RKO (cell line): ENCODE results near the gene S100A11.

Source experiments
- DNase-seq: peaks from one replicate; pipeline ENCODE4 v3.0.0-alpha.2; 2016; ENCODE audit warnings: low spot score

The S100A11 gene

DNA sequence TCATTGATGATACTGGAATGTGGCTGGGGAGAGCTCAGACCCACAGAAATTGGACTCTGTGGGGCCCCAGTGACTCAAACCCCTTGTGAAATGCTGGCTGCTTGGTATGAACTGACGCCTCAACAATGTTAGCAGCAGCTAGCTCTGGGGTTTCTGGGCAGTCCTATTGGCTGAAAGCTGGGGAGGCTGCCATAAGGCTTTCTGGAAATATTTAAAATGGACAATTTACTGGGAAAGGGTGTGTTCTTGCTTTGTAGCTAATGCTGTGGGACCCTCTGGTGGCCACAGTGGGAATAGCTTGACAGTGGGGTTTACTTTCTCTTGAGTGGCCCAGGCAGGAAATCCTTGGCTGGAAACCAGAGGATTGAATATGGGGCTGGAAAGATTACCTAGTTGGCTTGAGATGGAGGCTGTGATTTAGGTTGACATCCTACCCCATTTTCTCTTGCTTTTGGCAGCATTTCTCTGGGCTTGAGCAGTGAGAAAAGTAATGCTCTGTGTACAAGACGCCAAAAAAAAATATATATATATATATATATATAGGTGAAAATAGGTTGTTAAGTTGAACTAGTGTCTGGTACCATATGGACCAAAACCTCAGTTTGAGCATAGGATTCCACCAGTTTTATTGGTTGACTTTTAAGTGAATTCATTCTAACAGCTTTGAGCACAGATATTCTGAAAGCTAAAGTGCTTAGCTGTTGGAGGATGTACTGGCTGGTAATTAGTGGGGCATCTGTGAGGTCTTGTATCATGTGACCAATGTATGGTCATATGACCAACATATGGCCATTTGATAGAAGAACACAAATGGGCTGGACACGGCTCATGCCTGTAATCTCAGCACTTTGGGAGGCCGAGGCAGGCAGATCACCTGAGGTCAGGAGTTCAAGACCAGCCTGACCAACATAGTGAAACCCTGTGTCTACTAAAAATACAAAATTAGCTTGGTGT lies 34.9 kb downstream of the S100A11 start:
- DNase-seq, result peak; percentile 82

GRCh38 chr1:152000964-152001630 lies 35.7 kb downstream of the S100A11 start:
- DNase-seq, result no peak

GRCh38 chr1:151998611-151999362 lies 38.0 kb downstream of the S100A11 start:
- no peak for DNase-seq

- DNase-seq, result no peak
Observed at GRCh38 chr1:151997284-151997570, 39.6 kb downstream of the S100A11 start.

- DNase-seq, result no peak
Observed at GRCh38 chr1:151995774-151996173, 41.0 kb downstream of the S100A11 start.

- peak; percentile 76 for DNase-seq
Observed at GRCh38 chr1:151994956-151995355, 41.8 kb downstream of the S100A11 start.

- peak; percentile 37 for DNase-seq
Observed at GRCh38 chr1:151993734-151994496, 42.9 kb downstream of the S100A11 start, which contains the start of gene S100A10. TSS of gene S100A10 (minus strand) at chr1:151993859. CDS start at chr1:151986230, 7,629 bp downstream.

GRCh38 chr1:151993084-151993733 lies 43.6 kb downstream of the S100A11 start:
- DNase-seq, result peak; percentile 39

DNA sequence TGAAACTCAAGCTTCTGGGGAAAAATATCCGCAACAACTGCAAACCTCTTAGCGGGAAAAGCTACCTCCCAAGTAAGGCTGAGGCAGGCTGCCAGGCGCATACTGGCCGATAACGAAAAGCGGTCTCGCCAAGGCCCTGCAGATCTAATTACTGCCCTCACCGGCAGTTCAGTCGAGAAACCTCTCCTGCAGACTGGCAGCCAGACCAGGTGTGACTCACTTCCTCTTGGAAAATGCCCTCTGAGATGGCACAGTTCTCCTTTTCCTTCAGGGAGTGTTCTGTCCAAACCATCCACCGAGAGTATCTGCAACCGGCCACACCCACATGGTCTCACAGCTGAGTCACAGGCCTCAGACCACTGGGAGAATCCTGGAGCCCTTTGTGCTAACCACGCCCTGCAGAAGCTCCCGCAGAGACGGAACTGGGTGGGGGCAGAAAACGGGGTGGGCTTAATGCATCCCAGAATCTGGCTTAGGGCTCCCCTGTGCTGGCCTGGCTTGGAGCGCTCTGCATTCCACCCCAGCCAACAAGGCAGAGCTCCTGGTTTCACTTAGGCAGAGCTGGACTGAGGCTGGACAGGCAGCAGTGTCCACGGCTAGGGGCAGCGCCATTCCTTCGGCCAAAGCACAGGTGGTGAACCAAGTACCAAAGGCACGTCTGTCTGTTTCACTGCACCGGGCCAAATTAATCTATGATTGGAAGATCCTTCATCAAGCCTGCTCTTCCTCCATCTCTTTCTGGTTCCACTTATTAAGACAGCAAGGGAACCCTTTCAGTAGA lies 44.3 kb downstream of the S100A11 start:
- peak; percentile 95 for DNase-seq

- DNase-seq, result no peak
Observed at GRCh38 chr1:151991663-151992302, 45.0 kb downstream of the S100A11 start.

- no peak for DNase-seq
Observed at GRCh38 chr1:151990856-151991198, 46.0 kb downstream of the S100A11 start.

- DNase-seq, result no peak
Observed at GRCh38 chr1:151990058-151990855, 46.5 kb downstream of the S100A11 start.

DNA sequence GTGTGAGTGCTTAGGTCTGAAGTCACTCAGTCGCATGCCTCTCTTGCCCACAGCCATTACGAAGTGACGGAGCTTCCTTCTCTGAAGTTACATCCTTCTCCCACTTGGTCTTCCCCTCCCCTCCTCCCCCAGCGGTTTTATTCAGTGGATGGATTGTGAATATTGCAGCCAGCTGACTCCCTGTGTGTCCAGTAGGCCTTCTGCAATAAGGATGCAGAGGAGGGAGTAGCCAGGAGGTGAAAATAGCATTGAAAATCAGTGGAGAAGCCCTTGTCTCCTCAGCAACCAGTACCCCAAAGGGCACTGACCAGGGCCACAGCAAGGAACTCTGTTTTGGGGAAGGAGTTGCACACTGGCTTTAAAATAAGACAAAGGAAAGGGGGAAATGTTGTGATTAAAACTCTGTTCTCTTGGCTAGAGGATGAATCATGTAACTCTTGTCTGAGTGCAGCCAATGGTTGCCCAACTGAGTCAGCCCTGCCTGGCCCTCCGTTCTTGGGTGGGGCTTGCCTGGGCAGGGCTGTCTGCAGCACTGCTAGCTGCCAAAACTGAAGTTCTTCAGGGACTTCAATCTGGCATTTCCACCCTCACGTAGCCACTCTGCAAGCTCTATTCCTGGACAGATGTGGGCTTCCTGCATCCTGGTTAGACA lies 47.5 kb downstream of the S100A11 start:
- DNase-seq, result peak; percentile 78

- peak; percentile 67 for DNase-seq
Observed at GRCh38 chr1:151988405-151988923, 48.3 kb downstream of the S100A11 start.

GRCh38 chr1:151986501-151987190 lies 50.2 kb downstream of the S100A11 start:
- DNase-seq, result no peak

GRCh38 chr1:151985768-151986167 lies 51.0 kb downstream of the S100A11 start:
- DNase-seq, result no peak

DNA sequence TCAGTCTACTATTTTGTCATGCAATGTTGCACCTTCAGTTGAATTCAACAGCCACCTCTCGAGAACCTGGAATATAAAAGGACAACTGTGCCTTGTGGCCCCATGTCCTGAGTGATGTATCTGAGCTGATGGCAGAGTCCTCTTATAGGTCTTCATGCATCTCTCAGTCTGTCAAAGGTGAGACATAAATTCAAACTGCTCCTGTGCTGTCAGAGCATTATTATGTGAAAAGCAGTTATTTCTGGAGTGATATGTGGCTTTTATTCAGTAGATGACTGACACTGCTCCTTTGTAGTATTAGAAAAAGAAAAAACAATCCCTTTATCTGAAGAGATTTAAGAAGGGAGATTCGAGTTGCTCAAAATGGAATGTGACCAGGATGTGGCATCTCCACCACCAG lies 51.5 kb downstream of the S100A11 start:
- DNase-seq, result no peak
